Lung (tissue), 12 donors: ENCODE measurements around the gene ADGRF1. TPM values are rescaled to one million over a fixed set of nuclear protein-coding genes. Genes with fewer than 3 reads are reported as not detected.

Experiments used
- ATAC-seq: fragments of 200-7000 bp; cut with Tn5 transposase; one replicate; pipeline ENCODE4 v1.9.1; 2020; ENCODE audit warnings: moderate number of reproducible peaks; ENCODE audit not compliant: insufficient read depth, low FRiP score
- DNase-seq, 3 donors: peaks; one replicate each; pipeline ENCODE4 v3.0.0-alpha.2; 2013 to 2017
- H3K27ac ChIP-seq, 2 donors: one replicate each; pipeline ENCODE4 v1.5.1; 2013; ENCODE audit warnings: mild to moderate bottlenecking in 2 of 2, moderate library complexity in 2 of 2, control low read depth in 1 of 2, inconsistent platforms in 1 of 2, low read depth in 1 of 2, low read length in 1 of 2
- H3K27me3 ChIP-seq, 3 donors: one replicate each; pipeline ENCODE4 v1.5.1; 2013; ENCODE audit warnings: low read length in 2 of 3; ENCODE audit not compliant: control insufficient read depth in 3 of 3, insufficient read depth in 3 of 3
- H3K36me3 ChIP-seq, 4 donors: one replicate each; pipeline ENCODE4 v1.5.1; 2013; ENCODE audit warnings: low read length in 4 of 4, mild to moderate bottlenecking in 1 of 4, moderate library complexity in 1 of 4; ENCODE audit not compliant: control insufficient read depth in 4 of 4, insufficient read depth in 4 of 4
- H3K4me1 ChIP-seq, 5 donors: one replicate each; pipeline ENCODE4 v1.5.1; 2013; ENCODE audit warnings: low read length in 5 of 5, mild to moderate bottlenecking in 2 of 5, moderate library complexity in 1 of 5; ENCODE audit not compliant: control insufficient read depth in 5 of 5, insufficient read depth in 5 of 5
- H3K4me3 ChIP-seq: one replicate; pipeline ENCODE4 v1.5.1; 2013; ENCODE audit warnings: mild to moderate bottlenecking, control low read depth, moderate library complexity
- H3K9ac ChIP-seq, 2 donors: one replicate each; pipeline ENCODE4 v1.5.1; 2013; ENCODE audit warnings: low read length in 2 of 2, control low read depth in 1 of 2; ENCODE audit not compliant: insufficient read depth in 1 of 2
- H3K9me3 ChIP-seq, 4 donors: one replicate each; pipeline ENCODE4 v1.5.1; 2013; ENCODE audit warnings: low read length in 3 of 4, mild to moderate bottlenecking in 1 of 4, moderate library complexity in 1 of 4; ENCODE audit not compliant: control insufficient read depth in 4 of 4, insufficient read depth in 3 of 4
- WGBS, 2 donors: extraction: QIAGEN DNeasy Blood & Tissue Kit; methylation state at CpG; one replicate each; pipeline ENCODE4 v1.1.7; 2013; 5-methylcytosine and 5-hydroxymethylcytosine counted together
- polyA plus RNA-seq, 2 donors: library from polyadenylated mRNA; stranded (reverse); fragments of 200-250 nt; gene quantifications; one replicate each; pipeline ENCODE4 v1.2.1, GENCODE V29; 2013
- total RNA-seq, 2 donors: library from RNA; depleted of rRNA in 1 of 2; stranded (reverse); fragments of >200 nt in 1 of 2; gene quantifications; one replicate each; pipeline ENCODE4 v1.2.1, GENCODE V29; 2014 to 2021
- TF ChIP-seq, protein P1 (sequence below): IDR thresholded peaks from 2 replicates; pipeline ENCODE4 v1.5.1; 2012; ENCODE audit warnings: mild to moderate bottlenecking; ENCODE audit errors: control extremely low read depth, extremely low read depth
- donor health status: control.
- donor health status: control.
- donor health status: Bipolar disorder and iron deficiency.
- donor health status: healthy.
- donor health status: DM: yes; HTN: yes; CAD: no.

ADGRF1 gene
- total and polyA plus RNA-seq, 4 donors = 4.0 to 23.3 (median 12.6) TPM

- H3K27me3 ChIP-seq = no peaks in the 10 kb centered on the region
- no peak for ATAC-seq
- peaks cover 0 to 9% (median 0%) of the 10 kb centered on the region in 5 donors for H3K4me1 ChIP-seq
- no peak overlapping the region for H3K9ac ChIP-seq
- no peaks in the 10 kb centered on the region for H3K36me3 ChIP-seq
- H3K4me3 ChIP-seq = no peak overlapping the region
- TF ChIP-seq, protein P1, sequence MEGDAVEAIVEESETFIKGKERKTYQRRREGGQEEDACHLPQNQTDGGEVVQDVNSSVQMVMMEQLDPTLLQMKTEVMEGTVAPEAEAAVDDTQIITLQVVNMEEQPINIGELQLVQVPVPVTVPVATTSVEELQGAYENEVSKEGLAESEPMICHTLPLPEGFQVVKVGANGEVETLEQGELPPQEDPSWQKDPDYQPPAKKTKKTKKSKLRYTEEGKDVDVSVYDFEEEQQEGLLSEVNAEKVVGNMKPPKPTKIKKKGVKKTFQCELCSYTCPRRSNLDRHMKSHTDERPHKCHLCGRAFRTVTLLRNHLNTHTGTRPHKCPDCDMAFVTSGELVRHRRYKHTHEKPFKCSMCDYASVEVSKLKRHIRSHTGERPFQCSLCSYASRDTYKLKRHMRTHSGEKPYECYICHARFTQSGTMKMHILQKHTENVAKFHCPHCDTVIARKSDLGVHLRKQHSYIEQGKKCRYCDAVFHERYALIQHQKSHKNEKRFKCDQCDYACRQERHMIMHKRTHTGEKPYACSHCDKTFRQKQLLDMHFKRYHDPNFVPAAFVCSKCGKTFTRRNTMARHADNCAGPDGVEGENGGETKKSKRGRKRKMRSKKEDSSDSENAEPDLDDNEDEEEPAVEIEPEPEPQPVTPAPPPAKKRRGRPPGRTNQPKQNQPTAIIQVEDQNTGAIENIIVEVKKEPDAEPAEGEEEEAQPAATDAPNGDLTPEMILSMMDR = no peak
- peak overlapping the region in 1 of 2 donors; percentile 57 for H3K27ac ChIP-seq
- H3K9me3 ChIP-seq = no peaks in the 10 kb centered on the region
- DNase-seq = no peak
- WGBS, 2 donors = 77 to 80% methylated on average over 5 of the region's 5 CpGs
These were observed 78.5 kb downstream of the ADGRF1 start for GRCh38 chr6:46963626-46964025.

GRCh38 chr6:46963039-46963438, 79.1 kb downstream of the ADGRF1 start:
- no peak for DNase-seq
- TF ChIP-seq, protein P1 = no peak
- no peak for ATAC-seq
- Histone ChIP-seq H3K36me3 (no peaks in the 10 kb centered on the region), H3K27me3 (no peaks in the 10 kb centered on the region), H3K4me1 (peaks cover 0 to 9% (median 0%) of the 10 kb centered on the region in 5 donors), H3K9me3 (no peaks in the 10 kb centered on the region), H3K4me3 (no peak overlapping the region), H3K9ac (no peak overlapping the region), H3K27ac (no peak overlapping the region)

DNA sequence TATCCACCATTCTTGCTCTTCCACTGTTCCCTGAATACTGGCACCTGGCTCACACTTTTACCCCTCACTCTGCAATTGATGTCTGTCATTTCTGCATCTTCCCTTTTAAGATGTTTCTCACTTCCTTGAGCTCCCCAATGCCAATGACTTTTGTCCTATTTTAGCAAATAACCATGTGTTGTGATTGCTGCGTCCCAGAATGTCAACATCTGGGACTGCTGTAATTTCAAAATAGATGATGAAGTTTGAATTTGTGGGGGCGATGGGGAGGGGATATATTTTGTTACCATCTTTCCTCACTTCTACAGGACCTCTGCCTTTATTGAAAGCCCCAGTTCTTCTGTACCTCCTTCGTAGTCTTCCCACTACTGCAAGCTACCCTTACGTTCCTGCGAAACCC, 80.4 kb downstream of the ADGRF1 start:
- Histone ChIP-seq H3K27ac (no peak overlapping the region), H3K9me3 (no peaks in the 10 kb centered on the region), H3K4me1 (peaks cover 0 to 9% (median 0%) of the 10 kb centered on the region in 5 donors), H3K9ac (no peak overlapping the region), H3K36me3 (no peaks in the 10 kb centered on the region), H3K27me3 (no peaks in the 10 kb centered on the region), H3K4me3 (no peak overlapping the region)
- ATAC-seq = no peak
- no peak for DNase-seq
- TF ChIP-seq, protein P1 = no peak
- WGBS, 2 donors = 74 to 86% methylated on average over 5 of the region's 5 CpGs

DNA sequence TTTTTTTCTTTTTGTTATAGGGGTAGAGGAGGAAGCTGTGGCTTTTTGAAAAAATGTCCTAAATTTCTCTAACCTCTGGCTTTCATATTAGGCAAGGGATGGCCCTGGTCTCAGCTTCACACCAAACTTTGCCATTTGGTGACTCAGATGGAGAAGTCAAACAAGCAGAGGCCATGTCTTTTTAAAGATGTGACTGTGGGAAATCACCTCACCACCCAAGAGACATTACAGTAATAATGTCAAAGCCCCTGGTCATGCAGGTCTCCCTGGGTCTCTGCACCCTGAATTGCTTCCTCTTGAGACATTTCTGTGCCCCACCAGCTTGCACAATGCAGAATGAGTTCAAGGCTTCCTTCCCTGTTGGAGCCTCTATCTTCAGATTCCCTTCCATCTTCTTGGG, 80.9 kb downstream of the ADGRF1 start:
- Histone ChIP-seq H3K9me3 (no peaks in the 10 kb centered on the region), H3K27me3 (no peaks in the 10 kb centered on the region), H3K36me3 (no peaks in the 10 kb centered on the region), H3K9ac (no peak overlapping the region), H3K4me1 (peaks cover 0 to 9% (median 0%) of the 10 kb centered on the region in 5 donors), H3K4me3 (no peak overlapping the region), H3K27ac (no peak overlapping the region)
- DNase-seq = no peak
- TF ChIP-seq, protein P1 = no peak
- no peak for ATAC-seq
